HepG2 (cell line): ENCODE results near the gene SLC25A17. TPM values are rescaled to one million over a fixed set of nuclear protein-coding genes. Genes with fewer than 3 reads are reported as not detected.
"Not testable (repeated sequence)": the region's sequence is repeated elsewhere in the genome, so short reads cannot be mapped to it uniquely, and the experiment has no call there.

Experiments
- ATAC-seq: fragments of 200-7000 bp; cut with Tn5 transposase; 3 replicates; pipeline ENCODE4 v1.9.1; 2020; ENCODE audit warnings: mild to moderate bottlenecking, moderate library complexity
- BruUV-seq: library from RNA; stranded (reverse); fragments of 400-500 nt; replicated peaks from 2 replicates; lab custom pipeline; 2021; lab: Mats Ljungman, UMichigan
- CTCF ChIA-PET: fragments of 300-600 bp; formaldehyde crosslinking; extraction: SDS; loops from one replicate; lab custom pipeline; 2021; ENCODE audit warnings: low total read pairs, inconsistent platforms, low intra/inter-chr PET ratio; lab: Yijun Ruan, JAX
- POLR2A ChIA-PET: fragments of 350-600 bp; sonication (Branson Sonifier 250); formaldehyde crosslinking; loops from one replicate; lab custom pipeline; 2020; ENCODE audit warnings: antibody characterized with exemption, inconsistent platforms; lab: Yijun Ruan, JAX
- DNase-seq: peaks from one replicate; pipeline ENCODE4 v3.0.0-alpha.2; 2015; ENCODE audit warnings: low spot score
- FAIRE-seq: peaks from 3 replicates; lab custom pipeline; 2011; peaks lifted over from hg19 to GRCh38; lab: Jason Lieb, UNC
- H2AFZ ChIP-seq: one replicate; pipeline ENCODE4 v1.6.1; 2011; ENCODE audit warnings: low read length, inconsistent platforms
- H3K27ac ChIP-seq: fragments of 300-600 bp; 3 replicates; pipeline ENCODE4 v1.8.0; 2011; ENCODE audit warnings: mixed run types, mild to moderate bottlenecking, mixed read lengths, low read length, inconsistent platforms; ENCODE audit not compliant: insufficient read depth; ENCODE audit errors: extremely low read length
- H3K27me3 ChIP-seq, 2 experiments: fragments of 200-600 bp in 1 of 2; 2 replicates in 1 of 2; 3 replicates in 1 of 2; pipeline versions ENCODE4 v1.6.0 to v1.8.0; 2011; ENCODE audit warnings: low read length in 2 of 2, mild to moderate bottlenecking in 2 of 2, moderate library complexity in 2 of 2, inconsistent platforms in 1 of 2; ENCODE audit not compliant: insufficient read depth in 2 of 2, control insufficient read depth in 1 of 2
- H3K36me3 ChIP-seq, 2 experiments: fragments of 200-600 bp in 1 of 2; replicated peaks in 1 of 2; 2 replicates in 1 of 2; 3 replicates in 1 of 2; pipeline versions ENCODE4 v1.5.1 to v1.8.0; 2011; ENCODE audit warnings: low read length in 2 of 2, inconsistent platforms in 1 of 2; ENCODE audit not compliant: insufficient read depth in 2 of 2, control insufficient read depth in 1 of 2
- H3K4me1 ChIP-seq: 2 replicates; pipeline ENCODE4 v1.5.1; 2012; ENCODE audit warnings: low read length, inconsistent platforms; ENCODE audit not compliant: insufficient read depth
- H3K4me2 ChIP-seq: 2 replicates; pipeline ENCODE4 v1.6.0; 2011; ENCODE audit warnings: low read depth, low read length, inconsistent platforms
- H3K4me3 ChIP-seq, 3 experiments: fragments of 200-600 bp in 1 of 3; sonication (generic), shearing (Covaris generic) in 1 of 3; replicated peaks in 1 of 3; 2 replicates each; pipeline ENCODE4 v1.5.1; 2011 to 2016; ENCODE audit warnings: low read length in 3 of 3, inconsistent platforms in 2 of 3, low read depth in 2 of 3, mild to moderate bottlenecking in 2 of 3, control low read depth in 1 of 3, mixed read lengths in 1 of 3; ENCODE audit not compliant: insufficient read depth in 1 of 3
- H3K79me2 ChIP-seq: one replicate; pipeline ENCODE4 v1.6.1; 2011; ENCODE audit warnings: low read length, inconsistent platforms; ENCODE audit not compliant: insufficient read depth
- H3K9ac ChIP-seq: 2 replicates; pipeline ENCODE4 v1.6.0; 2011; ENCODE audit warnings: mild to moderate bottlenecking, low read depth, low read length, inconsistent platforms; ENCODE audit not compliant: insufficient read depth
- H3K9me3 ChIP-seq: 2 replicates; pipeline ENCODE4 v1.5.1; 2012; ENCODE audit warnings: mild to moderate bottlenecking, low read length
- H4K20me1 ChIP-seq: 2 replicates; pipeline ENCODE4 v1.6.0; 2011; ENCODE audit warnings: inconsistent platforms, mild to moderate bottlenecking, low read length, moderate library complexity; ENCODE audit not compliant: insufficient read depth
- SUZ12 ChIP-seq: fragments of 150-350 bp; IDR thresholded peaks from 2 replicates; pipeline ENCODE4 v1.6.1; 2014; ENCODE audit warnings: low read depth, low read length
- TARDBP ChIP-seq: sonication (generic); formaldehyde crosslinking; IDR thresholded peaks from 2 replicates; pipeline ENCODE4 v1.8.0; 2022; ENCODE audit warnings: mild to moderate bottlenecking, missing genetic modification reagents
- TCF12 ChIP-seq, 2 experiments: fragments of 450-650 bp in 1 of 2; sonication (generic) in 1 of 2; formaldehyde crosslinking in 1 of 2; IDR thresholded peaks; 2 replicates each; pipeline versions ENCODE4 v1.6.1 to v1.8.0; 2017 to 2022; ENCODE audit warnings: antibody characterized with exemption in 1 of 2, mild to moderate bottlenecking in 1 of 2, missing genetic modification reagents in 1 of 2, moderate library complexity in 1 of 2
- ZBTB20 ChIP-seq: sonication (generic); formaldehyde crosslinking; IDR thresholded peaks from 2 replicates; pipeline ENCODE4 v1.8.1; 2023; ENCODE audit warnings: missing genetic modification reagents, low read depth, mild to moderate bottlenecking, borderline replicate concordance
- ZFX ChIP-seq: sonication (generic); formaldehyde crosslinking; IDR thresholded peaks from 2 replicates; pipeline ENCODE4 v1.4.0; 2020; ENCODE audit warnings: mild to moderate bottlenecking, low read depth, missing genetic modification reagents, moderate library complexity
- ZNF3 ChIP-seq: IDR thresholded peaks from 2 replicates; pipeline ENCODE4 v1.7.0; 2017; ENCODE audit warnings: inconsistent platforms
- ZNF549 ChIP-seq: sonication (generic); formaldehyde crosslinking; IDR thresholded peaks from 2 replicates; pipeline ENCODE4 v1.5.0; 2020; ENCODE audit warnings: missing genetic modification reagents
- ZNF781 ChIP-seq: sonication (generic); formaldehyde crosslinking; IDR thresholded peaks from 2 replicates; pipeline ENCODE4 v1.5.1; 2020; ENCODE audit warnings: borderline replicate concordance, mild to moderate bottlenecking, missing genetic modification reagents; ENCODE audit errors: not compliant biosample characterization
- WGBS: methylation state at CpG from one replicate; pipeline ENCODE4 v1.1.6; 2017; ENCODE audit warnings: low lambda C conversion rate; 5-methylcytosine and 5-hydroxymethylcytosine counted together
- in situ Hi-C: cut with HindIII; loops from 2 replicates; pipeline ENCODE4 v1.10.0; 2017; ENCODE audit warnings: low pct_unique_long_range_greater_than_20kb; ENCODE audit not compliant: extremely low pct_ligation_motif_present
- intact Hi-C: fragments of 100-400 bp; cut with micrococcal nuclease; formaldehyde crosslinking; loops from one replicate; pipeline ENCODE4 v1.10.0; 2022; ENCODE audit not compliant: unreplicated experiment
- polyA plus RNA-seq, 8 experiments: library from polyadenylated mRNA; depleted of rRNA in 3 of 8; stranded (reverse) in 7 of 8; unstranded in 1 of 8; fragments of >200 nt; fragmentation: Illumina TruSeq in 4 of 8; extraction: Trizol in 4 of 8; gene quantifications; 2 replicates each; pipeline versions ENCODE4 v1.2.1 to v1.2.3, GENCODE V29; 2011 to 2016; ENCODE audit warnings: low read depth in 4 of 8, missing spikeins in 1 of 8, mixed read lengths in 1 of 8; ENCODE audit not compliant: insufficient read depth in 1 of 8
- total RNA-seq, 5 experiments: library from RNA; depleted of rRNA; stranded (reverse); fragments of >200 nt; fragmentation: Illumina TruSeq; extraction: Trizol; gene quantifications; 2 replicates each; pipeline ENCODE4 v1.2.3, GENCODE V29; 2016; ENCODE audit warnings: low read depth in 1 of 5
- TF ChIP-seq, protein P1 (sequence below): sonication (generic); formaldehyde crosslinking; IDR thresholded peaks from 2 replicates; pipeline ENCODE4 v1.8.1; 2023; ENCODE audit warnings: mild to moderate bottlenecking, missing genetic modification reagents
- TF ChIP-seq, protein P2 (sequence below): sonication (generic); formaldehyde crosslinking; IDR thresholded peaks from 2 replicates; pipeline ENCODE4 v1.5.0; 2020; ENCODE audit warnings: missing genetic modification reagents, mild to moderate bottlenecking, borderline replicate concordance
- TF ChIP-seq, protein P3 (sequence below): sonication (generic); formaldehyde crosslinking; IDR thresholded peaks from 2 replicates; pipeline ENCODE4 v1.4.0; 2020; ENCODE audit warnings: missing genetic modification reagents, borderline replicate concordance

The SLC25A17 gene
- total and polyA plus RNA-seq, 2 of the 13 experiments (the other 11 are each of a cell fraction or from before 2014, with no cell fraction given) = 15.7 to 27.9 TPM

DNA sequence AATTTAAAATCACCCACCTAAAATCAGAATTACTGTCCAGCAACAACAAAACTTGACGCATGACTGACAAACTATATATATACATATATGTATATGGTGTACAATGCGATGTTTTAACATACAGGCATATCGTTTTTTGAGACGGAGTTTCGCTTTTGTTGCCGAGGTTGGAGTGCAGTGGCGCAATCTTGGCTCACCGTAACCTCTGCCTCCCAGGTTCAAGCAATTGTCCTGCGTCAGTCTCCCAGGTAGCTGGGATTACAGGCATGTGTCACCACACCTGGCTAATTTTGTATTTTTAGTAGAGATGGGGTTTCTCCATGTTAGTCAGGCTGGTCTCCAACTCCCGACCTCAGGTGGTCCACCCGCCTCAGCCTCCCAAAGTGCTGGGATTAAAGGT is 26.7 kb upstream of the SLC25A17 start:
- H3K27me3 ChIP-seq, H3K9ac ChIP-seq, H3K4me2 ChIP-seq, CTCF ChIA-PET, H4K20me1 ChIP-seq, FAIRE-seq, ATAC-seq, H3K9me3 ChIP-seq, H3K27ac ChIP-seq, H3K4me1 ChIP-seq, H2AFZ ChIP-seq, in situ Hi-C loops, POLR2A ChIA-PET, H3K4me3 ChIP-seq, intact Hi-C loops, DNase-seq, BruUV-seq: not testable (repeated sequence)
- 97% methylated on average over 11 of the region's 11 CpGs for WGBS
- Histone ChIP-seq H3K36me3 (peaks cover 4 to 74% of the 10 kb centered on the region in 2 experiments), H3K79me2 (peaks cover 38% of the 10 kb centered on the region)

DNA sequence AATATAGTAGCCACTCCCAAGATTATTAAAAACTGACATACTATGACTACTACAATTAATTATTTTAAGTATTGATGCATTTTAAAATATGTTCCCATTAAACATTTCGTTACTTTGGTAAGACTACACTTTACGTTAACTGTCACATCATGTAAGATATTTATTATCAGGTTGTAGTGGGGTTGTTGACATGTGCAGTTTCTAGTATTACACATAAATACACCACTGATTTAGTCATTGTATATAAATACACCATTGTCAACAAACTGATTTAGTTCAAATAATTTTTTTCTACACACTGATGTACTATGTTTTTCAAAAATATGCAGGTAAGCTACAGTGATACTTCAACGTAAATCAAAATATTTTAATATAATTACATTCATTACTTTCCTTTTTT is 25.8 kb upstream of the SLC25A17 start:
- Histone ChIP-seq H3K9me3 (no peaks in the 10 kb centered on the region), H3K9ac (no peak overlapping the region), H2AFZ (no peak overlapping the region)
- TF ChIP-seq ZFX (CRISPR knock-in tag) (no peak), ZNF549 (CRISPR knock-in tag) (no peak), TCF12 (IDR thresholded peaks at IDR 0.05) (no peak), TCF12 (CRISPR knock-in tag; IDR thresholded peaks at IDR 0.05) (no peak), ZNF781 (no peak), ZBTB20 (no peak), TARDBP (CRISPR knock-in tag) (no peak), SUZ12 (no peak), ZNF3 (CRISPR knock-in tag) (no peak)
- TF ChIP-seq, protein P1, sequence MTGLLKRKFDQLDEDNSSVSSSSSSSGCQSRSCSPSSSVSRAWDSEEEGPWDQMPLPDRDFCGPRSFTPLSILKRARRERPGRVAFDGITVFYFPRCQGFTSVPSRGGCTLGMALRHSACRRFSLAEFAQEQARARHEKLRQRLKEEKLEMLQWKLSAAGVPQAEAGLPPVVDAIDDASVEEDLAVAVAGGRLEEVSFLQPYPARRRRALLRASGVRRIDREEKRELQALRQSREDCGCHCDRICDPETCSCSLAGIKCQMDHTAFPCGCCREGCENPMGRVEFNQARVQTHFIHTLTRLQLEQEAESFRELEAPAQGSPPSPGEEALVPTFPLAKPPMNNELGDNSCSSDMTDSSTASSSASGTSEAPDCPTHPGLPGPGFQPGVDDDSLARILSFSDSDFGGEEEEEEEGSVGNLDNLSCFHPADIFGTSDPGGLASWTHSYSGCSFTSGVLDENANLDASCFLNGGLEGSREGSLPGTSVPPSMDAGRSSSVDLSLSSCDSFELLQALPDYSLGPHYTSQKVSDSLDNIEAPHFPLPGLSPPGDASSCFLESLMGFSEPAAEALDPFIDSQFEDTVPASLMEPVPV (CRISPR knock-in tag) = no peak
- TF ChIP-seq, protein P2, sequence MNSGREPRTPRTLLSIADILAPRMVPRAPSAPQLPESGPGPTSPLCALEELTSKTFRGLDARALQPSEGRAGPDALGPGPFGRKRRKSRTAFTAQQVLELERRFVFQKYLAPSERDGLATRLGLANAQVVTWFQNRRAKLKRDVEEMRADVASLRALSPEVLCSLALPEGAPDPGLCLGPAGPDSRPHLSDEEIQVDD (CRISPR knock-in tag) = no peak
- TF ChIP-seq, protein P3, sequence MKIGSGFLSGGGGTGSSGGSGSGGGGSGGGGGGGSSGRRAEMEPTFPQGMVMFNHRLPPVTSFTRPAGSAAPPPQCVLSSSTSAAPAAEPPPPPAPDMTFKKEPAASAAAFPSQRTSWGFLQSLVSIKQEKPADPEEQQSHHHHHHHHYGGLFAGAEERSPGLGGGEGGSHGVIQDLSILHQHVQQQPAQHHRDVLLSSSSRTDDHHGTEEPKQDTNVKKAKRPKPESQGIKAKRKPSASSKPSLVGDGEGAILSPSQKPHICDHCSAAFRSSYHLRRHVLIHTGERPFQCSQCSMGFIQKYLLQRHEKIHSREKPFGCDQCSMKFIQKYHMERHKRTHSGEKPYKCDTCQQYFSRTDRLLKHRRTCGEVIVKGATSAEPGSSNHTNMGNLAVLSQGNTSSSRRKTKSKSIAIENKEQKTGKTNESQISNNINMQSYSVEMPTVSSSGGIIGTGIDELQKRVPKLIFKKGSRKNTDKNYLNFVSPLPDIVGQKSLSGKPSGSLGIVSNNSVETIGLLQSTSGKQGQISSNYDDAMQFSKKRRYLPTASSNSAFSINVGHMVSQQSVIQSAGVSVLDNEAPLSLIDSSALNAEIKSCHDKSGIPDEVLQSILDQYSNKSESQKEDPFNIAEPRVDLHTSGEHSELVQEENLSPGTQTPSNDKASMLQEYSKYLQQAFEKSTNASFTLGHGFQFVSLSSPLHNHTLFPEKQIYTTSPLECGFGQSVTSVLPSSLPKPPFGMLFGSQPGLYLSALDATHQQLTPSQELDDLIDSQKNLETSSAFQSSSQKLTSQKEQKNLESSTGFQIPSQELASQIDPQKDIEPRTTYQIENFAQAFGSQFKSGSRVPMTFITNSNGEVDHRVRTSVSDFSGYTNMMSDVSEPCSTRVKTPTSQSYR (CRISPR knock-in tag) = no peak
- TF ChIP-seq, all 625 proteins: peak for 0
- intact Hi-C loops = no loop called here
- in situ Hi-C loops = no loop called here
- no peaks in the 10 kb centered on the region for H3K27me3 ChIP-seq
- ChIA-PET CTCF (no interaction called here), POLR2A (no interaction called here)
- no peak overlapping the region for H3K4me3 ChIP-seq
- peaks cover 4 to 75% of the 10 kb centered on the region in 2 experiments for H3K36me3 ChIP-seq
- 0 out of 2 replicates have a peak, but pooled peaks cover 2% of the 10 kb centered on the region for H3K4me1 ChIP-seq
- no peak overlapping the region for H3K27ac ChIP-seq
- H4K20me1 ChIP-seq = no peaks in the 10 kb centered on the region
- no TSS peak for BruUV-seq
- no peak for DNase-seq
- H3K79me2 ChIP-seq = peaks cover 37% of the 10 kb centered on the region
- no peak for FAIRE-seq
- no peak for ATAC-seq
- no peak overlapping the region for H3K4me2 ChIP-seq
- 96% methylated on average over 3 of the region's 3 CpGs for WGBS
